GM12873 (cell line): ENCODE data around the gene EXOC3L4.

ENCODE experiments used
- TF ChIP-seq, protein P1 (sequence below): IDR thresholded peaks from 2 replicates; pipeline ENCODE4 v1.5.1; 2012; ENCODE audit warnings: low read depth, mild to moderate bottlenecking, moderate library complexity, low read length, control low read depth; ENCODE audit not compliant: insufficient read depth; ENCODE audit errors: missing control alignments

EXOC3L4 gene

DNA sequence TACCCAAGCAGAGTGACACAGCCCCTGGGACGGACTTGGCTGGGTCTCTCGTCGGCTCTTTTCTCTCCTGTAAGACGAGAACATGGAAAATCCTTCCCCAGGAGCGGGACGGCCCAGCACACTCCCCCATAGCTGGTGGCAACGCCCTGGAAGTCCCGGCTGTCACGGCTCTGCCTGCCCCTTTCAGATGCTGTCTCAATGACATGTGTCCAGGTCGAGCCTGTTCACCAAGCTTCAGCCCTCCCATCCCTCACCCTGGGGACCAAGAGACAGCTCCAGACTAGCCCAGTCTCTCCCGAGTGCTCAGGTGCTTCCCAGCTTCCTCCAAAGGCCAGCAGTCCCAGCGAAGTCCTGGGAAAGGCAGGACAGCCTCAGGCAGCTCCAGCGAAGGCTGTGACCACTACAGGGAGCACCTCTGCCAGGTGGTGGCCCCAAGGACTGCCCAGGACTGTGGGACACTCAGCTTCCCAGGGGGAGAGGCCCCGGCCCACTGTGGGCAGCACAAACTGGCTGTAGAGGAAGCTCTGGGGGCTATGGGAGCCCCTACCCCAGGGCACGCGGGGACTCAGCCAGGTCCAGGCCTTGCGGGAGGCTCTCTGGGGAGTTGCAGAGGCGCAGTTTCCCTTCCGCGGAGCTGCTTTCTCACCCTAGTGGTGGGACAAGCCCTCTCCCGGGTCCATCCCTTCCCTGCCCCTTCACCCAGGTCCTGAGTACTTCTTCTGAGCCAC, 62.3 kb downstream of the EXOC3L4 start:
- TF ChIP-seq, protein P1, sequence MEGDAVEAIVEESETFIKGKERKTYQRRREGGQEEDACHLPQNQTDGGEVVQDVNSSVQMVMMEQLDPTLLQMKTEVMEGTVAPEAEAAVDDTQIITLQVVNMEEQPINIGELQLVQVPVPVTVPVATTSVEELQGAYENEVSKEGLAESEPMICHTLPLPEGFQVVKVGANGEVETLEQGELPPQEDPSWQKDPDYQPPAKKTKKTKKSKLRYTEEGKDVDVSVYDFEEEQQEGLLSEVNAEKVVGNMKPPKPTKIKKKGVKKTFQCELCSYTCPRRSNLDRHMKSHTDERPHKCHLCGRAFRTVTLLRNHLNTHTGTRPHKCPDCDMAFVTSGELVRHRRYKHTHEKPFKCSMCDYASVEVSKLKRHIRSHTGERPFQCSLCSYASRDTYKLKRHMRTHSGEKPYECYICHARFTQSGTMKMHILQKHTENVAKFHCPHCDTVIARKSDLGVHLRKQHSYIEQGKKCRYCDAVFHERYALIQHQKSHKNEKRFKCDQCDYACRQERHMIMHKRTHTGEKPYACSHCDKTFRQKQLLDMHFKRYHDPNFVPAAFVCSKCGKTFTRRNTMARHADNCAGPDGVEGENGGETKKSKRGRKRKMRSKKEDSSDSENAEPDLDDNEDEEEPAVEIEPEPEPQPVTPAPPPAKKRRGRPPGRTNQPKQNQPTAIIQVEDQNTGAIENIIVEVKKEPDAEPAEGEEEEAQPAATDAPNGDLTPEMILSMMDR: no peak

DNA sequence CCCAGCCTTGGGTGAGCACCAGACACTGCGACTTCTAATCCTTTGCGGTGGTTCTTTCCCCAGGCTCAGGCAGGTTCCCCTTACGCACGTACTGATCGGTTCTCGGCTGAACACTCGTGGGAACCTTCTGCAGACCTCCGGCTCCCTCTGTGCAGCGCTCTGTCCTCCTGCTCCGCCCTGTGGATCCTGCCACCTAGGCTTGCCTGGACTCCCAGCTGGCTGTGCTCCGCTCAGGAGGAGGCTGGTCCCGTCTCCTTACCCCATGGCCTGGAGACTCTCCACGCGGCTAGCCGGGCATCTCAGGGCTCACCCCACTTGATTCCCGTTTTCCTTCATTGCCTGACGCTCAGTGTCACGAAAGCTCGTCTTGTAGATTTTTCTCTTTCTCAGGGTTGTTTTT, 63.4 kb downstream of the EXOC3L4 start:
- TF ChIP-seq, protein P1: no peak

DNA sequence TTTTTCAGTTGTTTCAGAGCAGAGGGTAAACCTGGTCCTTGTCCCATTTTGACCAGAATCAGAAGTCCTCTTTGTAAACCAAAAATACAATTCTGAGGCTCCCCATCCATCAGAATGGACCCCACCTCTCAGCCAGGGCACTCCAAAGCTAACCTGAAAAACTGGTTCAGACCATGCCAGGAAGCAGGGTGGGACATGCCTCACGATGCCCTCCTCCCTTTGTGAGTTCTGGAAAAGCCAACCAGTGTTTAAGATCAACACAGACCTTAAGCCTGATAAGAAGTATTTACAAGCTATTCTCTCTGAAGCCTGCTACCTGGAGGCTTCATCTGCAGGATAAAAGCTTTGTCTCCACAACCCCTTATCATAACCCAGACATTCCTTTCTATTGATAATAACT, 64.2 kb downstream of the EXOC3L4 start:
- TF ChIP-seq, protein P1: no peak
